ENCODE data around the gene GP2. TPM values are rescaled to one million over a fixed set of nuclear protein-coding genes. Genes with fewer than 3 reads are reported as not detected.

GP2 gene
- total RNA-seq, 1 donor from 2014 or later: not detected

GRCh38 chr16:20311548-20311947, 15.8 kb downstream of the GP2 start:
- Mint-ChIP-seq H3K27ac (ENCODE audit: unreplicated experiment) (no peak overlapping the region), H3K4me1 (ENCODE audit: unreplicated experiment) (no peaks in the 10 kb centered on the region), H3K27me3 (ENCODE audit: unreplicated experiment) (no peaks in the 10 kb centered on the region), H3K9me3 (ENCODE audit: unreplicated experiment) (no peaks in the 10 kb centered on the region), H3K36me3 (ENCODE audit: unreplicated experiment) (no peaks in the 10 kb centered on the region), H3K4me3 (ENCODE audit: unreplicated experiment) (no peak overlapping the region)
- no peak for DNase-seq (ENCODE audit: extremely low spot score, unreplicated experiment)
- no peak for TF ChIP-seq CTCF (IDR thresholded peaks at IDR 0.05)

- Mint-ChIP-seq H3K4me3 (ENCODE audit: unreplicated experiment) (no peak overlapping the region), H3K27ac (ENCODE audit: unreplicated experiment) (no peak overlapping the region), H3K9me3 (ENCODE audit: unreplicated experiment) (no peaks in the 10 kb centered on the region), H3K36me3 (ENCODE audit: unreplicated experiment) (no peaks in the 10 kb centered on the region), H3K27me3 (ENCODE audit: unreplicated experiment) (no peaks in the 10 kb centered on the region), H3K4me1 (ENCODE audit: unreplicated experiment) (no peaks in the 10 kb centered on the region)
- no peak for TF ChIP-seq CTCF (IDR thresholded peaks at IDR 0.05)
- no peak for DNase-seq (ENCODE audit: extremely low spot score, unreplicated experiment)
Measured at GRCh38 chr16:20310421-20311395, 16.6 kb downstream of the GP2 start.

- H3K9me3 Mint-ChIP-seq (ENCODE audit: unreplicated experiment): no peaks in the 10 kb centered on the region
- H3K36me3 Mint-ChIP-seq (ENCODE audit: unreplicated experiment): no peaks in the 10 kb centered on the region
- no peak overlapping the region for H3K27ac Mint-ChIP-seq (ENCODE audit: unreplicated experiment)
- no peak for DNase-seq (ENCODE audit: extremely low spot score, unreplicated experiment)
- no peaks in the 10 kb centered on the region for H3K4me1 Mint-ChIP-seq (ENCODE audit: unreplicated experiment)
- no peak overlapping the region for H3K4me3 Mint-ChIP-seq (ENCODE audit: unreplicated experiment)
- TF ChIP-seq CTCF (IDR thresholded peaks at IDR 0.05): no peak
- H3K27me3 Mint-ChIP-seq (ENCODE audit: unreplicated experiment): no peaks in the 10 kb centered on the region
Measured at GRCh38 chr16:20309786-20310185, 17.5 kb downstream of the GP2 start.

- Mint-ChIP-seq H3K4me3 (ENCODE audit: unreplicated experiment) (no peak overlapping the region), H3K27me3 (ENCODE audit: unreplicated experiment) (no peaks in the 10 kb centered on the region), H3K36me3 (ENCODE audit: unreplicated experiment) (no peaks in the 10 kb centered on the region), H3K4me1 (ENCODE audit: unreplicated experiment) (no peaks in the 10 kb centered on the region), H3K27ac (ENCODE audit: unreplicated experiment) (no peak overlapping the region), H3K9me3 (ENCODE audit: unreplicated experiment) (no peaks in the 10 kb centered on the region)
- no peak for DNase-seq (ENCODE audit: extremely low spot score, unreplicated experiment)
- TF ChIP-seq CTCF (IDR thresholded peaks at IDR 0.05): no peak
Measured at GRCh38 chr16:20308801-20309590, 18.3 kb downstream of the GP2 start.

- H3K27me3 Mint-ChIP-seq (ENCODE audit: unreplicated experiment): no peaks in the 10 kb centered on the region
- no peaks in the 10 kb centered on the region for H3K4me1 Mint-ChIP-seq (ENCODE audit: unreplicated experiment)
- H3K27ac Mint-ChIP-seq (ENCODE audit: unreplicated experiment): no peak overlapping the region
- H3K4me3 Mint-ChIP-seq (ENCODE audit: unreplicated experiment): no peak overlapping the region
- no peak for TF ChIP-seq CTCF (IDR thresholded peaks at IDR 0.05)
- H3K9me3 Mint-ChIP-seq (ENCODE audit: unreplicated experiment): no peaks in the 10 kb centered on the region
- DNase-seq (ENCODE audit: extremely low spot score, unreplicated experiment): no peak
- no peaks in the 10 kb centered on the region for H3K36me3 Mint-ChIP-seq (ENCODE audit: unreplicated experiment)
Measured at GRCh38 chr16:20308266-20308665, 19.0 kb downstream of the GP2 start.
